ENCODE measurements around the gene LGALSL.

LGALSL gene

GRCh38 chr2:64501946-64502345 lies 48.0 kb downstream of the LGALSL start:
- no peak for DNase-seq

DNA sequence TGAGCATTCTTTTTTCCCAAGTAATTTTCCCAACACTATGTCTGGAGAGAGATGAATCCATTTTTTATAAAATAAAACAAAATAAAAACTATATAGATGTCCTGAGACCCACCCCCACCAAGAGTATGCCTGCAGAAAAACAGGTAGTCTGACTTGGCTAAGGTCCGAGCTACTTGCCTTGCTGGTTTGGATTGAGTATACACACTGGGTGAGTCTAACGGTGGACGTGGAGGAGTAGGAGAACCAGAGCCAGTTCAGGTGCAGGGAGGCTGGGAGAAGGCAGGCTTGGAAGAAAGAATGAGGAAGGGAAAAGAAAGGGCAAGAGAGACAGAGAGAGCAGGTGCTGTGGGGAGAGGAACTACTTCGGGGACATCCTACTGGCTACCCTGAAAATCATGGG lies 48.9 kb downstream of the LGALSL start:
- no peak for DNase-seq

- DNase-seq: no peak
These were observed 51.1 kb downstream of the LGALSL start for GRCh38 chr2:64504774-64505720.

DNA sequence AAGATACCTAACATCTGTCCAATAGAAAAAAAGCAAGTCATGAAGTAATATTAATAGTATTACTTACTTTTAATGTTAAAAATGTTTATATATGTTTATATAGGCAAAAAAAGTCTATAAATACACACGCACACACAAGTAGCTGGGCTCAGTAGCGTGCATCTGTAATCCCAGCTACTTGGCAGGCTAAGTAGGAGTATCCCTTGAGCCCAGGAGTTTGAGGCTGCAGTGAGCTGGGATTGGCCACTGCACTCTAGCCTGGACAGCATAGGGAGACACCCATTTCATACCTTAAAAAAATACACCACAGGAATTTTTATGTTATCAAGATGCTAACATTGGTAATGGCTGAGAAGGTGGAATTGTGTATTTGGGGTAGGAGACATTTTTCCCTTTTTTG lies 52.7 kb downstream of the LGALSL start:
- DNase-seq: no peak

Measured in effector CD8-positive, alpha-beta T cell (primary cell).